NCI-H446 treated with DMSO at 0.1 percent for 48 hours (cell line): ENCODE measurements around the gene RYR1.
"Not testable (repeated sequence)": the region's sequence is repeated elsewhere in the genome, so short reads cannot be mapped to it uniquely, and the experiment has no call there.

Source experiments
- DNase-seq: peaks from one replicate; lab custom pipeline; 2025; lab: John Stamatoyannopoulos, UW

The RYR1 gene

DNA sequence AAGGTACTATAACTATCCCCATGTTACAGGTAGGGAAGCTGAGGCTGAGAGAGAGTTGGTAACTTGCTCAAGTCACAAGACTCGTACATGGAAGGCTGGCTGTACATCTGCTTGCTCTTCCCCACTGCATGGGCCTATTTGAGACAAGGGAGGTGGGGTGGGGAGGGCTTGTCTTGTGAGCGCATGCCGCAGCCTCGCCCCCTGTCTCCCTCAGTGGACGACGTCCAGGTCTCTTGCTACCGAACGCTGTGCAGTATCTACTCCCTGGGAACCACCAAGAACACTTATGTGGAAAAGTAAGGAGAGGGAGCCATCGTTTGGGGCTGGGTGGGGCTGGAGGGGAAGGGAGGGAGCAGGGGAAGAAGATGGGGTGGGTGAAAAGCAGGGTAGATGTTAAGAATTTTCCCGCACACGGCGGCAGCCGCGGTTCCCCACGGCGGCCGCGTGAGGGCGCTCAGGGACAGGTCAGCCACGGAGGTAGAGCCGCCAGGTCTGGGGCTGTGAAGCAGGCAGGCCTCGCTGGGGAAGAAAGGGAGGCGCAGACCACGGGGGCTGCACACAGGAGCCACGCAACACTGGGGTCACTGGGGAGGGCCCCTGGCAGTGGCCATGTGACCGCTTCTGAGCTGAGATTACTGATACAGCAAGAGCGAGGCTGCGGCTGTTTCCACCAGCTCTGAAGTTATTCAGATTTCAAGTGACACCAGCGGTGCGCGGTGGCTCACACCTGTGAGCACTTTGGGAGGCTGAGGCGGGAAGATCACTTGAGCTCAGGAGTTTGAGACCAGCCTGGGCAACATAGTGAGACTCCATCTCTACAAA lies 81.5 kb downstream of the RYR1 start:
- DNase-seq, result no peak

DNA sequence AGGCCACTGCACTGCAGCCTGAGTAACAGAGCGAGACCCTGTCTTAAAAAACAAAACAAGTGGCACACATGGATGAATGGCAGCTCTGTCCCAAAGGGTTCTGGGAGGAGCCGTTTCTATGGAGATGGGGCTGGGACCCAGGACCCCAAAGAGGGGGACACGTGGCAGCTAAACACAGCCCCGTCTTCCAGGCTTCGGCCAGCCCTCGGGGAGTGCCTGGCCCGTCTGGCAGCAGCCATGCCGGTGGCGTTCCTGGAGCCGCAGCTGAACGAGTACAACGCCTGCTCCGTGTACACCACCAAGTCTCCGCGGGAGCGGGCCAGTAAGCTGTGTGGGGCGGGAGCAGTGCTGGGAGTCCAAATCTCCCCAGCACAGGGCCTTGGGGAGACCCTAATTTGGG lies 82.4 kb downstream of the RYR1 start:
- no peak for DNase-seq

DNA sequence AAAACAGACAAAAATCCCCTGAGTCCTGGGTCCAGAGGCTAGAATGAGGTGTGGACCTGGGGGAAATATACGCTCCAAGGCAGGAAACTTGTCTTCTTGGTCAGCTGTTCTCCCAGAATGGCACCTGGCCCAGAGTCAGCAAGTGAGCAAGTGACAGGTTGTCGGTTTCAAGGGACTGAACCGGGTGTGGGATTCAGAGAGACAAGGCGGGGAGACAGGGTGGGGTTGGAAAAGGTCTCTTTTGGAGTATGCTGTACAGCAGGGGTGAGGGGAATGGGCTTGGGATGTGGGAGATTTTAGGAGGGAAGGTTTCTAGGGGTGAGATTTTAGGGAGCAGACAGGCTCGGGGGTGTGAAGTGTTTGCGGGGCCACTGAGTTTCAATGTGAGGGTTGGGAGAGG lies 83.3 kb downstream of the RYR1 start:
- DNase-seq, result no peak

DNA sequence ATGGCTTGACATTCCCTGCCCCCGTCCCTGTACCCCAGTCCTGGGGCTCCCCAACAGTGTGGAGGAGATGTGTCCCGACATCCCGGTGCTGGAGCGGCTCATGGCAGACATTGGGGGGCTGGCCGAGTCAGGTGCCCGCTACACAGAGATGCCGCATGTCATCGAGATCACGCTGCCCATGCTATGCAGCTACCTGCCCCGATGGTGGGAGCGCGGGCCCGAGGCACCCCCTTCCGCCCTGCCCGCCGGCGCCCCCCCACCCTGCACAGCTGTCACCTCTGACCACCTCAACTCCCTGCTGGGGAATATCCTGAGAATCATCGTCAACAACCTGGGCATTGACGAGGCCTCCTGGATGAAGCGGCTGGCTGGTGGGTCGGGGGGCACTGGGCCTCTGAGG lies 83.8 kb downstream of the RYR1 start:
- no peak for DNase-seq

DNA sequence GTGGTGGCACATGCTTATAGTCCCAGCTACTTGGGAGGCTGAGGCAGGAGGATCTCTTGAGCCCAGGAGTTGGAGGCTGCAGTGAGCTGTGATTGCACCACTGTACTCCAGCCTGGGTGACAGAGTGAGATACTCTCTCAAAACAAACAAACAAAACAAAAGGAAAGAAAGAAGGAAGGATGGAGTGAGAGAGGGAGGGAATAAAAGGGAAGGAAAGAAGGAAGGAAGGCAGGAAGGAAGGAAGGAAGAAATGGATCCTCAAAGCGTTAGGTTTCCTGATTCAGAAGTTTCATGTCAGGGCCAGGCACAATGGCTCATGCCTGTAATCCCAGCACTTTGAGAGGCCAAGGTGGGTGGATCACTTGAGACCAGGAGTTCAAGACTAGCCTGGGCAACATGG lies 84.5 kb downstream of the RYR1 start:
- DNase-seq, result not testable (repeated sequence)

DNA sequence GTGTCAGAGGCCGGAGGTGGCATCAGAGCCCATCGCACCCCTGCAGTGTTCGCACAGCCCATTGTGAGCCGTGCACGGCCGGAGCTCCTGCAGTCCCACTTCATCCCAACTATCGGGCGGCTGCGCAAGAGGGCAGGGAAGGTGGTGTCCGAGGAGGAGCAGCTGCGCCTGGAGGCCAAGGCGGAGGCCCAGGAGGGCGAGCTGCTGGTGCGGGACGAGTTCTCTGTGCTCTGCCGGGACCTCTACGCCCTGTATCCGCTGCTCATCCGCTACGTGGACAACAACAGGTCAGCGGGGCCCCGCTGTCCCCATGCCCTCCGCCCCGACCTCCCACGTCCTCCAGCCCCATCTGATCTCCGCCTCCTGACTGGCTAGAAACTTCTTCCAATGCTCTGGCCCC lies 85.7 kb downstream of the RYR1 start:
- DNase-seq, result no peak

DNA sequence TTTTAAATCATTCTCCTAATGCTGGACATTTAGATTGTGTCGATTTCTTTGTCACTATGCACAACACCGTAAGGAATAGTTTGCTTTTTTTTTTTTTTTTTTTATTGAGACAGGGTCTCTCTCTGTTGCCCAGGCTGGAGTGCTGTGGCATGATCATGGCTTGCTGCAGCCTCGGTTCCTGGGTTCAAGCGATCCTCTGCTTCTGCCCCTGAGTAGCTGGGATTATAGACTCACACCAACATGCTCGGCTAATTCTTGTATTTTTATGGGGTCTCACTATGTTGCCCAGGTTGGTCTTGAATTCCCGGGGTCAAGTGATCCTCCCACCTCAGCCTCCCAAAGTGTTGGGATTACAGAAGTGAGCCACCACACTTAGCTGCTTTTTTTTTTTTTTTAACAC lies 86.5 kb downstream of the RYR1 start:
- DNase-seq, result no peak

DNA sequence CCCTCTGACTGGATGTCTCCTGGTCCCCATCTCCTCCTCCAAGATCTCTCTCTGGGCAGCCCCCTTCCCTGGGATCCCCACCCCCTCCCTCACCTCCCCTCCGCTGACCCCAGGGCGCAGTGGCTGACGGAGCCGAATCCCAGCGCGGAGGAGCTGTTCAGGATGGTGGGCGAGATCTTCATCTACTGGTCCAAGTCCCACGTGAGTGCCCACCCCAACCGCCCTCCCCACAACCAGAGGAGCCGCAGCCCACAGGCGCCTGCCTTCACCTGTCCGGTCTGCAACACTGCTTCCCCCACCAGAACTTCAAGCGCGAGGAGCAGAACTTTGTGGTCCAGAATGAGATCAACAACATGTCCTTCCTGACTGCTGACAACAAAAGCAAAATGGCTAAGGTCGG lies 89.4 kb downstream of the RYR1 start:
- DNase-seq, result no peak

DNA sequence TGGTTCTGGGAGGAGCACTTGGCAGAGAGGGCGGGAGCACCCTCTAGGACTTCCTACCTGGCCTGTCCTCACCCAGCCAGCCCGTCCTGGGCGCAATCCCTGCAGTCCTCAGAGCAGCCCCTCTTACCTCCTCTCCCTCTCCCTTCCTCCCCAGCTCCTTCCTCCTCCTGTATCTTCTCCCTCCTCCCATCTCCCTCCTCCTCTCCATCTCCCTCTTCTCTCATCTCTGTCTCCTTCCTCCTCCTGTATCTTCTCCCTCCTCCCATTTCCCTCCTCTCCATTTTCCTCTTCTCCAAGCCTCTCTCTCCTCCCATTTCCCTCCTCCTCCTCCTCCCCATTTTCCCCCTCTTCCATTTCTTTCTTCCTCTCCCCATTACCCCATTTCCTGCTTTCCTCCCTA lies 89.8 kb downstream of the RYR1 start:
- no peak for DNase-seq

DNA sequence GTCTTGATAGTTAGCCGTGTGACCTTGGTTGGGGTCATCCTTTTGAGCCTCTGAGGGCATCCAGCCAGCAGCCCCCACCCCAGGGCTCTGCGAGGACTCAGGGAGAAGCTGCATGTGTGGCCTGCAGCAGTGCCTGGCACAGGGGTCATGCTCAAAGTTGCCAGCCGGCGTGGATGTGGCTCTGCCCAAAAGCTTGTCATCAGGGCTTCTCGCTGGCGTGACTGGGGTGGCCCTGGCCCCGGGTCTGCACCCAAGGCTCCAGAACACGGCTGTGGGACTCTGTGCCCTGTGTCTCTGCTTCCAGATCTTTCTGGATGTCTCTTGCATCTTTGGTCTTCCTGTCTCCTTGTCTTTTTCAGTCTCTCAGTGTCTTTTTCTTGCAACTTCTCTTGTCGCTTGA lies 90.9 kb downstream of the RYR1 start:
- no peak for DNase-seq

DNA sequence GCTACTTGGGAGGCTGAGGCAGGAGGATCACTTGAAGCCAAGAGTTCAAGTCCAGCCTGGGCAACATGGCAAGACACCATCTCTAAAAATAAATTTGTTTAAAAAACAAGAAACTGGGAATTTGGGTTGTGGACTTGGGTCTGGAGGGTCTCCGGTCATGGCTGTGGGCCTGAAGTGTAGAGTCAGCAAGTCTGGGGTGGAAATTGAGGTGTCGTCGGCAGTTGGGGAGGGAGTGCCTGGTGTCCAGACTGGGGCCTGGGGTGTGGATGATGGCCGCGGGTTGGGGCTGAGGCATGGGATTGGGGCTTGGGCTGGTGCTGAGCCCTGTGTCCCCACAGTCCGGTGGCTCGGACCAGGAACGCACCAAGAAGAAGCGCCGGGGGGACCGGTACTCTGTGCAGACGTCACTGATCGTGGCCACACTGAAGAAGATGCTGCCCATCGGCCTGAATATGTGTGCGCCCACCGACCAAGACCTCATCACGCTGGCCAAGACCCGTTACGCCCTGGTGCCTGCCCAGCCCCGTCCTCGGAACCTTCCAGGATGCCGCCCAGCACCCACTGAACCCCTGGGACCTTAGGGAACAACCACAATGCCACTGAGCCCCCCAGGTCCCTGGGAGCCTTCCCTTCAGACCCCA lies 91.6 kb downstream of the RYR1 start:
- no peak for DNase-seq

DNA sequence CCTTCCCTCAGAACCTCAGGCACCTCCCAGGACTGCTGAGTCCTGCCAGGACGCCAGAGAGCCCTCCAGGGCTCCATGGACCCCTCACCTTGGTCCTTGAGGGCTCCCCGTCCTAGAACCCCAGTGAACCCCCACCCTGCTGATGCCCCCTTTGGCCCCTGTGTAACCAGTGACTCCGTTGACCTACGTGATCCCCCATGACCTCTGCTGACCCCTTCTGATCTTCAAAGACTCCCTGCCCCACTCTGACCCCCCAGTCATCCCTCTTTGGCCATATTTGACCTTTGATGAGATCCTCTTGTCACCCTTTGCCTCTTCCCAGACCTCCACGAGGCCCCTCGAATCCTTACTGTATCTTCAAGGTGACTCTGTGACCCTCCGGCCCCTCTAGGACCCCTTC lies 92.9 kb downstream of the RYR1 start:
- no peak for DNase-seq

DNA sequence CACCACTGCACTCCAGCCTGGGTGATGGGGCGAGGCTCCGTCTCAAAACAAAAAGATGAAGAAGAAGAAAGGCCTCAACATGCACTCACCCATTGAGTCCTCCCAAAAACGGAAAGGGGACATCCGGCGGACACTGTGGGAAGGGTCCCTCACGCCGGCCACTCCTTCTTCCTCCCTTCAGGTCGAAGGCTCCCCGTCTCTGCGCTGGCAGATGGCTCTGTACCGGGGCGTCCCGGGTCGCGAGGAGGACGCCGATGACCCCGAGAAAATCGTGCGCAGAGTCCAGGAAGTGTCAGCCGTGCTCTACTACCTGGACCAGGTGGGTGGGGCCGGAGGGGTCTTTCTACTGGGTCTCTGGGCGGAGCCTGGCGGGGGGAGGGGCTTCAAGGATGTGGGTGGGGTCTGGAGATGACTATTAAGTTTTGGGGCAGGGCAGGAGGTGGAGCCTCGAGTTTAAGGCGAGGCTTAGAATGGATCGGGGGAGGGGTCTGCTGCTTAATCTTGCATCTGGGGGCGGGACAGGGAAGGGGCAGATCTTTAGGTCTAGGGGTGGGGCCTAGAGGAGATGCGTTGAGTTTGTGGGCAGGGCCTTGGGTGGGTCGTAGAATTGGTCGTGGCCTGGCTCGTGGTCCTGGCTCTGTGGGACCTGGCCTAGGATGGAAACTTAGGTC lies 94.1 kb downstream of the RYR1 start:
- DNase-seq, result no peak

DNA sequence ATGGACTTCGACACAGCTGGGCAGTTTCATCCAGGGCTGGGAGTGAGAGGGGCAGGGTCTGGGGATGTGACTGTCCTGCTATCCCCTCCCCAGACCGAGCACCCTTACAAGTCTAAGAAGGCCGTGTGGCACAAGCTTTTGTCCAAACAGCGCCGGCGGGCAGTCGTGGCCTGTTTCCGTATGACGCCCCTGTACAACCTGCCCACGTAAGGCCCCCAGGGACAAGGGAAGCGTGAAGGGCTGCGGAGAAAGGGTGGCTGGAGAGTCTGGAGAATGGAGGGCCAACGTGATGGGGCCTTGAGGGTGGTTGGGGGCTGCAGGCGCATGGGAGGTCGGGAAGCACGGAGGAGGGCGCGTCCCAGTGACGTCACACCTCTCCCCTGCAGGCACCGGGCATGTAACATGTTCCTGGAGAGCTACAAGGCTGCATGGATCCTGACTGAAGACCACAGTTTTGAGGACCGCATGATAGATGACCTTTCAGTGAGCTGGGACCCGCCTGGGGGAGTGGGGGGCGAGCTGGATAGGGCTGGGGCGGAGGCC lies 94.8 kb downstream of the RYR1 start:
- no peak for DNase-seq

DNA sequence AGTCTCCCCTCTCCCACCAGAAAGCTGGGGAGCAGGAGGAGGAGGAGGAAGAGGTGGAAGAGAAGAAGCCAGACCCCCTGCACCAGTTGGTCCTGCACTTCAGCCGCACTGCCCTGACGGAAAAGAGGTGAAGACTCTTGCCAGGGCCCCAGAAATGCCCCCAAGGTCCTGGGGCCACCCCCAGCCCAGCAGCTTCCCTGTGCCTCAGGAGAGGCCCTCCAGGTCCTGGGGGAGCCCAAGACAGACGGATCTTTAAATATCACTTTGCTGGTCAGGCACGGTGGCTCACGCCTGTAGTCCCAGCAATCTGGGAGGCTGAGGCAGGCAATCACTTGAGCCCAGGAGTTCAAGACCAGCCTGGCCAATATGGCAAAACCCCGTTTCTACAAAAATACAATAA lies 95.4 kb downstream of the RYR1 start:
- DNase-seq, result no peak

DNA sequence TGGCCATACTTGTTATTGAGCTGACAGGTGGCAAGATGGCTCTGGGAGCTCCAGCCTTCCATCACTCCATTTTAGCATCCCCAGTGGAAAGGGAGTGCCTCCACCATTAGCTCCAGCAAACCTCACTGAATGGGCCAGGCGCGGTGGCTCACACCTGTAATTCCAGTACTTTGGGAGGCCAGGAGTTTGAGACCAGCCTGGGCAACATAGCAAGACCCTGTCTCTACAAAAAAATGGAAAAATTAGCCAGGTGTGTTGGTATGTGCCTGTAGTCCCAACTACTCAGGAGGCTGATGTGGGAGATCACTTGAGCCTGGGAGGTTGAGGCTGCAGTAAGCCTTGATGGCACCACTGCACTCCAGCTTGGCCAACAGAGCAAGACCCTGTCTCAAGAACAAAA lies 98.0 kb downstream of the RYR1 start:
- DNase-seq, result no peak

DNA sequence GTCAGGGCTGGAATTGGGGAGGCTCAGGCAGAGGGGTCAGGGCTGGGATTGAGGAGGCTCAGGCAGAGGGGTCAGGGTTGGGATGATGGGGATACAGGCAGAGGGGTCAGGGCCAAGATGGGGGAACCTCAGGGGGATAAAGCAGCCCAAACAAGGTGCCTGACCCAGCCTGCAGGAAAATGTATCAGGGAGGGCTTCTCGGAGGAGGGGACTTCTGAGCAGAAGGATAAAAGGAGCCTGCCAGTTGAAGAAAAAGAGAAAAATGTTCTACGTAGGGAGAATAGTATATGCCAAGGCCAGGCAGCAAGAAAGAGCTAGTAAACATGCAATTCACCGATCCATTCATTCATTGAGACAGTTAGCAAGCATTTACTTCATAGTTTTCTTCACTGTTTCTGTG lies 99.4 kb downstream of the RYR1 start:
- no peak for DNase-seq

DNA sequence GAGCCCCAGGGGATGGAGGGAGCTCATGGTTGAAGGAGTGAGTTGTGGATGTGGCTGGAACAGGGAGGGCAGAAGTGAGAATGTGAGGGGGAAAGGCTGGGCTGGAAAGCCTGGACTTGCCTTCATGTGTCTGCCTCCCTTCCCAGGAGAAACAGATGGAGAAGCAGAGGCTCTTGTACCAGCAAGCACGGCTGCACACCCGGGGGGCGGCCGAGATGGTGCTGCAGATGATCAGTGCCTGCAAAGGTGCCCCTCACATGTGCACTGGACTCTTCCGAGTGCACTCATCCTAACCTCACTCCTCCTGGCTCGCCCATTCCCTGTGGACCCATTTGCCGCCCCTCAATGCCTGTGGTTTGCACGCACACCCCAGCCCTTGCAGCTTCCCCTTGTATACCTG lies 101.1 kb downstream of the RYR1 start:
- no peak for DNase-seq

DNA sequence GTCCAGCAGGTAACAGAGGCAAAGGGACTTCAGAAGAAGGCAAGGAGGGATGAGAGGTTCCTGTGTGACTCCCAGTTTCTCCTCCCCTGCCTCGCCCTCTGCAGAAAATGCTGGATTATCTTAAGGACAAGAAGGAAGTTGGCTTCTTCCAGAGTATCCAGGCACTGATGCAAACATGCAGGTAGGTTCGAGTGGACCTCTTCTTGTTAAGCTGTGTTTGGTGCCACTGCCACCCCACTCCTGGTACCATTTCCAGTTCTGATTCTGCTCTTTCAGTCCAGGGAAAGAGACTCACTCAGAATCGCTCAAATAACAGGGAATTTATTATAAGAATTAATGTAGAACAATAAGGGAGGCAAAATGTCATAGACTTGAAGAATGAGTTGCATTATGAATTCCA lies 101.7 kb downstream of the RYR1 start:
- DNase-seq, result no peak

DNA sequence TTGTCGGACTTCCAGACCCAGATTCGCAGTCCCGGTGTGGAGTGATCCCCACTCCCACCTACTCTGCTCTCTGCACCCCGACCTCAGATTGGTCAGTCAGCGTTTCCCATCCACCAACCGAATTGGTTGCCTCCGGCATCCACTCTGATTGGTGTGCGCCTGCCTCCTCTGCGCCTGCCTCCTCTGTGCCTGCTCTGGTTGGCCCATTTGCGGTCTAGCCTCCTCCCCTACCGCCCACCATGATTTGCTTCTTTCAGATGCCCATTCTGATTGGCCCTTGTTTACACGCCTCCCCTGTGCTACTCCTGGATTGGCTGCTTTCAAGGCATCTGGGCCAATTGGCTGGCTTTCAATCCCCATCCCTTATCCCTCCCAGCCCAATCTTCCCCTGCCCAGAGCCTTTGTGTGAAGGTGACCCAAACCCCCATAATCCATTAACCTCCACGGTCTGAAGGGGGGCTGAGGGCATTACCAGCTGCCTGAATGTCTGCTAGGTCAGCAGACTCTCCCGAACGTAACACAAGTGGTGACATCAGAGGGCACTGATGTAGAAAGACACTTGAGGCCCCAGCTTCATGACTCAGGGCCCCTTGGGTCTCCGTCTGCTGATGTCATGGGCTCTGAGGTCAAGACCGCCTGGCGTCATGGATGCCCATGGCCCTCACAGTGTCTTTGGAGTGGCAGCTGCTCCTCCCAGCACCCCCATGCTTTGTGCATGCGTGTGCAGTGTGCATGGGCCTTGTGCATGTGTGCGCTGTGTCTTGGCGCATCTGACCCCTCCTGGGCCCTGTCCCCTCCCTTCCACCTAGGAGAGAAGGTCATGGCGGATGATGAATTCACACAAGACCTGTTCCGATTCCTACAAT lies 103.8 kb downstream of the RYR1 start:
- DNase-seq, result no peak

DNA sequence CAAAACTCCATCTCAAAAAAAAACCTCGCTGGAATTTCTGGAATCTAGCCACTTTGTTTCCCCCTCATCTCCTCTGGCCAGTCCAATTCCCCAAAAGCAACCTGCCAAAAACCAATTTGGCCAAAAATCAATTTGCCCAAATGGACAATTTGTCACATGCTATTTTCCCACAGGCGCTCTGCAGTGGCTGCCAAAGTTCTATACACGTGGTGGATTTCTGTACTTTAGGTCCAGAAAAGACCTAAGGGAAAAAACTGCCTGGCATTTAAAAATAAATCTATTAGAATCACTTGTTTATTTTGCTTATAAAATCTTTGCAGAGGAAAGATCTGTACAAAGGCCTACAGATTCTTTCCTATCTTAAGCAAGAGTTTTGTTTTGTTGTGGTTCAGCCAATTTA lies 104.9 kb downstream of the RYR1 start:
- DNase-seq, result no peak
